Stimulated activated CD4-positive, alpha-beta T cell treated with anti-CD3 and anti-CD28 coated beads, Interleukin-12 subunit alpha, Interleukin-12 subunit beta, amount 100 ng/mL, for 48 hours (primary cell): ENCODE data around the gene PDIA3.
A peak's percentile ranks its signal among the peaks of the same experiment; 100 is the strongest.
"Not testable (repeated sequence)": the region's sequence is repeated elsewhere in the genome, so short reads cannot be mapped to it uniquely, and the experiment has no call there.

Experiments used
- DNase-seq, 3 donors: peaks; one replicate each; pipeline ENCODE4 v3.0.0-alpha.2; 2020; ENCODE audit warnings: low read depth in 2 of 3, low spot score in 1 of 3

Gene PDIA3

DNA sequence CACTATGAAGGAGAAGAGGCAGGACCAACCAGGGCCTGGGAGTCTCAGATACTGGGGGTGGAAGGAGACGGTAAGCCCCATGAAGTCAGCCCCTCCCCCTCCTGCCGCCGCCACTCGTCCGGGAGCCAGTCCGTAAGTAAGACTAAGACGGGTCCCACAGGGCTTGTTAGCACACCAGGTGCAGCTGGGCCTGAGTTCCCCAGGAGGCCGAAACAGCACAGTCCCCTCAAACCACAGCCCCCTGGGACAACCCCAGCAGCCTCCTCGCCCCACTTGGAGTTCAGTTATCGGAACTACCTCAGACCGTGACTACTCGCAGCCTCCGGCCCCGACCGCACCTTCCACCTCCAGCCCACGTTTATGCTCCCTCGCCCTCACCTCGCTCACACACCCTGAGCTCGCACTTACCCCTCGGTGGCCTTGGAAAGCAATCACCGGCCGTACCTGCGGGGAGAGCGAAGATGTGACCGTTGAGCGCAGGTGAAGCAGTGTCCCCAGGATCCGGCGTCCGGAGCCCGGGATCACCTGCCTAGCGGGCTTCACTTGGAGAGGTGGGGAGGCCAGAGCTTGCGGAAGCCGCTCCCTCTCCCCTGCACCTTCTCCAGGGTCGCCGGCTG is 30.0 kb downstream of the PDIA3 start:
- peak in 1 of 3 donors; percentile 12 for DNase-seq

DNA sequence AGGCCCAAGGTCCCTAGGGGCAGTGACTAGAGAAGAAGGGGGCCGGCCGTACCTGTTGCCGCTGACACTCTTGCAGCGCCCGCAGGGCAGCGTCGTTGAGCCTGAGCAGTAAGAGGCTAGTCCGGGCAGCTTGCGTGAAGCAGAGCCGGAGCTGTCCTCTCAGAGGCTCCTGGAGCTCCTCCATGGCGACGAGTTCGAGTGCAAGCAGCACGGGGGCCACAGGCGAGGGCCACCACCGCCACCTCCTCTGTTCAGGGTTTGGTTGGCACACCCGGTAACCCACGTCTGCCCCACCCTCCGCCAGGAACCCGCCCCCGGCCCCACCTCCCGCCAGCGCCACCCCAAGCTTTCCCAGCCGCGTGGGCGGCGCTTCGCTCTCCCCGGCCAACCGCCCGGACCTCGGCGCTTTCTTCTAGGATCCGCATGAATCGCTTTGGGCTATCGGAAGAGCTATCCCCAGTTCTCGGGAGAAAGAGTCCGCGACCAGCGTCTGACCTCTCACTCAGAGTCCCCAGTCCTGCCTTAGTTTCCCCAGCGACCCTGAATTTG is 30.6 kb downstream of the PDIA3 start, which contains the start of gene ELL3:
Gene ELL3 (minus strand): TSS at position 249 of the 549 bp plus-strand sequence. CDS start 65 bp downstream, at position 184.
- peak; percentile 56 to 73 (median 60) for DNase-seq

DNA sequence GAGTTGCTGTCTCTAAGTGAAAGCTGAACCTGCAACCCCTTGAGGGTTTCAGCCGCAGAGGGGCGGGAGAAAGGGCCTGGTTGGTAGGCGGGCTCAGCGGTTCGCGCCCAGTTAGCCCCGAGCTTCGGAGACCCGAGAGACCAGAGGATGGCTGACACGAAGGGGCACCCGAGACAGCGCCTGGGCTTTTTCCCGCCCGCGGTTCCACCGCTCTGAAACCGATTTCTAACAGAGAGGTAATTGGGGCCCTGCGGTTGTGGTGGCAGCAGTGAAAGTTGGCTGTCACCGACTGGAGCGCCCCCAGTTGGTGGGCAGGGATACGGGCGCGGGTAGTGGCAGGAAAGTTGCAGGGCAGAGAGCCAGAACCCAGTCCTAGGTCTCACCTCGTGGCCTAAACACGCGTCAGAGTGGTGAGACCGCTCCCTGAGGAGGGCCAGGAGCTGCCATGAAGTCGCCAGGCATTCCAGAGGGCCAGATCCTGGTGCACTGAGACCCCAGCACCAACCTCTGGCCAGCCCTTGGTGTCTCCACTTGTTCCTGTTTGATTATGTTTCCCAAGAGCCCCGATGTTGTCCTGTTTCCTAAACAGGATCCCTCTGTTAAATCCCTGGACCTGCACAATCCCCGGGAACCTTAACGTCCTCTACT is 31.2 kb downstream of the PDIA3 start:
- peak; percentile 86 to 90 (median 86) for DNase-seq

DNA sequence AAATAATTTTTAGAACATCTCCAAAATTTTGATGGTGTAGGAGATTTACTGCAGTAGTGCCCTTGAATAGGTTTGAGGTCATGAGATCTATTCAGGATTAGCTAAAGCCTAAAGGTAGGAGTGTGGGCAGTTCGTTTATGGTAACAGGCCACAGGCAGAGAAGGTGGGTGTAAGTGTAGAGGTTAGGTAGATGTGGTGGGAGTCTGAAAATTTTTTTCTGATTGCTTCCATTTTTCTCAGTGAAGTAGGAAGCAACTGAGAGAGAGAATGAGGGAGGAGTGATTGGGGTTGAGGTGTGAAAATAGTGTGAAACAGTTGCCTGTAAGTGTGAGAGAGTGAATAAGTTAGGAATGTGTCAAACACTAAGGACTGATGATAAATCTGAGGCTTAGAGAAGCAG is 32.8 kb downstream of the PDIA3 start:
- no peak for DNase-seq

DNA sequence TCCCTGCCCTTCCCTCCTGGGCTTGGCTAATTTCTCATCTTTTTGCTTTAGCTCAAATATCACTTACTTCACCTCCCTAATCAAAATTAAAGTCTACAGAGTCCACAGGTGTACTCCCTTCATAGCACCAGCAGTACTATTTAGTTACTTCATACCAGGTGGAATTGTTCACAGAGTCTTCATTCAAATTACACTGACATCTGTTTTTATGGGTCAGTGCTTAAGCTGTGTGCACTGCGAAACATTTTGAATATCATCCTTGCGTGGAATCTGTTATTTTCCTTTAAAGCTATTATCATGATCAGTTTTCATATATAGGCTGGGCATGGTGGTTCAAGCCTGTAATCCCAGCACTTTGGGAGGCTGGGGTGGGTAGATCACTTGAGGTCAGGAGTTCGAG is 43.2 kb downstream of the PDIA3 start:
- no peak for DNase-seq

DNA sequence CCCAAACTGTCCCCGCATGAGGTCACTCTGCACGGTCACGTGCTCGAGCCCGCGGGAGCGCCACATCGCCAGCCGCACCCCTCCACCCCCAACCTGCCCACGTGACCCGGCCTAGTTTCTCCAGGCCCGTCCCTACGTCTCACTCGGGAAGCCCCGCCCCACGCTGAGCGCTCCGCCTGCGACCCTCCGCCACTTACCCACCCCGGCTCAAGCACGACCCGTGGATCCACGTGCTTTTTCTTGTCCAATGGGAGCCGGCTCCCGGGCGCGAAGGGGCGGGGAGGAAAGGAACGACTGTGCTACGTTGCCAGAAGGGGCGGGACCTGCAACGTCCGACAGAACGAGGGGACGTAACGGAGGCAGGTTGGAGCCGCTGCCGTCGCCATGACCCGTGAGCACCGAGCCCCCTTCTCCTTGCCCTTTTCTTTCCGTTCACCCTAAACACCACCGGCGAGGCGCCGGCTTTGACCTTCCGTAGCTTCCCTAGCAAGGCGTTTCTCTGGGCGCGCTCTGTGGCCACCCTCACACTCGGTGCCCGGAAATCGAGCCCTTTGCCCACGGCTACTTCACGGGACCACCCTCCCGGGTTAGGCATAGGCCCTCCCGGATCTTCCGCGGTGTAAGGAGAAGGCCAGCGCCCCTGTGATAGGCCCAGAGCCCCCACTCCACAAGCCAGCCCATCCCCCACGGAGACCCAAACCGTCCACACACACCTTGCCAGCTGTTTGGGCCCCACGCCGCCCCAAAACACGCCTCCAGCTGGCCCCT is 45.9 kb downstream of the PDIA3 start, which contains the start of gene SERF2:
Gene SERF2 (plus strand): TSS at position 328 of the 768 bp plus-strand sequence. CDS start 57 bp downstream, at position 385.
- peak; percentile 100 for DNase-seq

DNA sequence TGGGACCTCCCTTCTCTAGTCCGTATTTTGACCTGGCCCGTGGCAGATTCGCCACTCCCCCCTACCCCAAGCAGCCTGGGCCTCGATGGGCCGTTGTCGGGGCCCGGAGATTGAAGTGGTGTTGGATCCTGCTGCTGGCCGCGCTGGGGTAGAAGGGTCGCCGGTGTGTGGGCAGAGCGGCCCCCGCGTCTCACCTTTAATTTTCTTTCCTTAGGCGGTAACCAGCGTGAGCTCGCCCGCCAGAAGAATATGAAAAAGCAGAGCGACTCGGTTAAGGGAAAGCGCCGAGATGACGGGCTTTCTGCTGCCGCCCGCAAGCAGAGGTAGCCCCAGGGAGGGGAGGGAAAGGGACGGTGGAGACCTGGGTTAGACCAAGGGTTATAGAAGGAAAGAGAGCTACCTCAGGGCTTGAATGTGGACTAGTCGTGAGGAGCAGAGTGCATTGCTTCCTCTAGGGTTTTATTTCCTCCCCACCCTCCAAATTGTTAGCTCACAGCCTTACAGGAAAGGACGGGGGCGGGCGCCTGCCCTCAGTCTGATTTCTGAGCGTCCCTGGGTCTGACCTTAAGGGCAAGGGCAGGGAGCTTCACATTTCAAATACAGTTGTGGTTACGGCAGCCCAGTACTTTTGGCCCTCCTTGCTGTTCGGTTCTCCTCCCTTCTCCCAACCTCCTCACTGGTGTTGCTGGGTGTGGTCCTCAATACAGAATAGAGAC is 46.7 kb downstream of the PDIA3 start:
- peak in 1 of 3 donors; percentile 12 for DNase-seq

DNA sequence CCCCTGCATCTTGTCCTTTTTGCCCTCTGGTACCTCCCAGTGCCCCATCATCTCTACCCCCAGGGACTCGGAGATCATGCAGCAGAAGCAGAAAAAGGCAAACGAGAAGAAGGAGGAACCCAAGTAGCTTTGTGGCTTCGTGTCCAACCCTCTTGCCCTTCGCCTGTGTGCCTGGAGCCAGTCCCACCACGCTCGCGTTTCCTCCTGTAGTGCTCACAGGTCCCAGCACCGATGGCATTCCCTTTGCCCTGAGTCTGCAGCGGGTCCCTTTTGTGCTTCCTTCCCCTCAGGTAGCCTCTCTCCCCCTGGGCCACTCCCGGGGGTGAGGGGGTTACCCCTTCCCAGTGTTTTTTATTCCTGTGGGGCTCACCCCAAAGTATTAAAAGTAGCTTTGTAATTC is 47.4 kb downstream of the PDIA3 start:
- no peak for DNase-seq

DNA sequence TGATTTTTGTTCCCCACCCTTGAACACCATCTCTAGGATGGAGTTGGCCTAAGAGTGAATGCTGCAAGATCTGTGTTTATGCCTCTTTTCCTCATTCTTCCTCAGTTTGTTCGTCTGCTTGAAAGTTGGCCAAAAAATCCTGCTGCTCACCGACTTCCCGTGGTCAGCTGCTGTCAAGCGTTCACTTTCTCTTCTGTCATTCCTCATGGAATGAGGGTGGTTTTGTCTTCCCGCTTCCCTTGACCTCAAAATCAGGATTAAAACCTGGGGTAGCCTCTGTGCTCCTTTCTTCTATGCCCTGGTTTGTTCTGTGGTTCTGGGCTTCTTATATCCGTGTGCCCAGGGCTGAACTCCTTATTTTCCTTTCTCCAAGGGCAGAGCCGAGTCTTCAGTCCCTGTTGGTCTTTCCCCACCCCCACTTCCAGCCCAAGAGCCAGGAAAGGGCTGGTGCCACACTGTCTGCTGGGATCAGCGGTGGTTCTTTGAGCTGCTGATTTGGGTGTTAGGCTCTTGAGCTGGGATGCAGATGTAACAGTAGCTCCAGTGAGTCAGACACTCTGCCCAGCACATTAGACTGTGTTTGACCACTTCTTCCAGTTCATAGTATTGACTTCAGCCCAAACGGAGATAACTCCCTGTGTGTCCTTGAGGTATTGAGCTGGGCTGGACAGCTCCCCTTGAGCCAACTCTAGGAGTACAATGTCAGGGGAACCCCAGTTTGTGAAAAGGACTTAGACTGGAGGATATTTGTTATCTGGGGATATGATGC is 48.2 kb downstream of the PDIA3 start:
- no peak for DNase-seq

DNA sequence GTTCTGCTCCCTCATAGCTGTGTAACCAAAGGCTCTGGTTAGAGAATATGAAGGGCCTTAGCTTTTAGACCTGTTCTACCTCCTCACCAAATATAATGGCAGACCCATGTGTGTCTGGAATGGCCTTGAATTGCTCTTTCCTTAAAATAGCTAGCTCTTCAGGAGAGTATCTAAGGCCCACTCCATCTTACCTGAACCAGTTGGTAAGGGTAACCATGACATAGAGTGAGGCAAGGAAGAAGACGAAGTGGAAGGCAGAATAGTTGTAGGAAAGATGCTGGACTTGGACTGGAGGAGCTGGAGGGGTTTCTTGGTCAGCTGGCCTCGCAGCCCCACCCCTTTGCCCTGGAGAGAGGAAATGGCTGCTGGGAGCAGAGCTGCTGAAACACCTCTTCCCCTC is 49.0 kb downstream of the PDIA3 start:
- DNase-seq = no peak

DNA sequence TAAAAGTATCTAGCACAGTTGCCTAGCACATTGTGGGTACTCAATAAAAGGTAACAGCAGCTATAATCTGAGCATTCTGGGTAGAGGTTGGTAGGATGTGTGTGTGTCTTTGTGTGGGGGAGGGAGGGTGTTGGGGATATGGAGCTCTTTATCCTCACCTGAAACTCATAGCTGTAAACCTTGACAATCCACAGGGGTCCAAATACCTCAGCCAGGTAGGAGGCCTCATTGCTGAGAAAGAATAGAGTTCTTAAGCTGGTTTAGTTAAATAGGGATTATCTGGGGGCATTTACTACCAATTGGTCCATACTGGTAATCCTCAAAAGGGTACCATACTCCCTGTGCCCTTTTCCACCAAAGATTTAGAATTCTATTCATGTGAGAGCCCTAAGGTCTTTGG is 49.8 kb downstream of the PDIA3 start:
- DNase-seq = no peak

DNA sequence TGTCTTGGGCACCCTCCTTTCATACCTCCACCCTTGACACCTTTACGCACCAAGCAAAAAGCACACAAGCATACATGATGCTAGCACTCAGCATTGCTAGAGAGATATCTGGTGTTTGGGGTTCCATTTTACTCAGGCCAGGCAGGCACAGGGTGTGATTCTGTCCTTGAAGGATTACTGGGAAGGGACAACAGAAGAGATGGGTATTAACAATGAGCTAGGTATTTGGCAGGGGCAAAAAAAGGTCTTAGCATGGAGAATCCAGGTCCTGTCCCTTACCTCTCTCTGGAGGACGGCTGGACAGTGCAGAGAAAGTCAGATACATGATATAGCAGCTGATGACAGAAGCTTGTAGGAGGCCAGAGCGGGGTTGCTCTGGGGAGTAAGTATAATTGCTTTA is 50.3 kb downstream of the PDIA3 start:
- DNase-seq = no peak

DNA sequence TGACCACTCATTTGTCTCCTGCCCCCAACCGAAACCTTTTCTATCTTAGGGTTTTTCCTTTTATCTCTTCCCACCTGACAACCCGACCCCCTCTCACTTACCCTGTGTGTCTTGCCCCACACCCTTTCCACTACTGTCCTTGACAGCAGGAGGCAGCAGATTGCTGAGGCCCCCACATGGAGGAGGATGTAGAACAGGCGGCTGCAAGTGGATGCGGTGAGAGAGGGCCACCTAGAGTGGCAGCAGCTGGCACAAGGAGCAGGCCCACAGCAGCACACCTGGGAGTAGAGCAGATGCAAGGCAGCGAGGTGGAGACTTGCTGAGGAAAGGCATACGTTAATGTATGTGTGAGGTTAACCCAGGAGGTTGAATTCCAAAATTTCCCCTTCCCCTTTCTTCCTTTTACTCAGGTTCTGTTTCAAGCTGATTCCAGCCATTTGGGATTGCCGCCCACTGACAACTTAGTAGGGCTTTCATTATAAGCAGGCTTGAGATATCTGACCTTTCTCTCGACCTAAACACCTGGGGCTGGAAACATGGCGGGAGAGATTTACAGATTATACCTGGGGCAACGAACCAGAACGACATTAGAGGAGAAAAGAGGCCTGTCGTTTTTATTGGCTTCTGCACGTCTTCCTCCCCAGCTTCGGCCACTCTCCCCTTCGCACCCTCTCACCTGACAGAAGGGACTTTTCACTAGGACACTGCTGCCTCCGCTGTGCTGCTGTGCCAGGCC is 53.1 kb downstream of the PDIA3 start:
- no peak for DNase-seq

DNA sequence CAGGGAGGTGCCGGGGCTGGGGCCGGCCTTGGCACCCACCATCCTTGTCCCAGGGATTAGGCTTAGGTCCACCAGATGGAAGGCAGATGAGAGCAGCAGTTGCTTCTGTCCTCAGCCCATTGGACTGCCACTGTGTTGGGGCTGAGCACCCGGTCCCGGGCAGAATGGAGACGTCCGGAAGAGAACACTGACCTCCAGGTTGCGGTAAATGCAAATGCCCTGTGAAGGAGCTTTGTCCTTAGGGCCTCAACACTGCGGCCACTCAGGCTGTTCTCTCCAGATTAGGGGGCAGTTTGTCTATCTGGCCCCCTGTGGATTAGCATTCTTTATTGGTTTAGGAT is 53.7 kb downstream of the PDIA3 start, which contains the start of gene SERINC4:
Gene SERINC4 (minus strand): TSS at position 276 of the 341 bp plus-strand sequence. CDS start 234 bp downstream, at position 42.
- no peak for DNase-seq

DNA sequence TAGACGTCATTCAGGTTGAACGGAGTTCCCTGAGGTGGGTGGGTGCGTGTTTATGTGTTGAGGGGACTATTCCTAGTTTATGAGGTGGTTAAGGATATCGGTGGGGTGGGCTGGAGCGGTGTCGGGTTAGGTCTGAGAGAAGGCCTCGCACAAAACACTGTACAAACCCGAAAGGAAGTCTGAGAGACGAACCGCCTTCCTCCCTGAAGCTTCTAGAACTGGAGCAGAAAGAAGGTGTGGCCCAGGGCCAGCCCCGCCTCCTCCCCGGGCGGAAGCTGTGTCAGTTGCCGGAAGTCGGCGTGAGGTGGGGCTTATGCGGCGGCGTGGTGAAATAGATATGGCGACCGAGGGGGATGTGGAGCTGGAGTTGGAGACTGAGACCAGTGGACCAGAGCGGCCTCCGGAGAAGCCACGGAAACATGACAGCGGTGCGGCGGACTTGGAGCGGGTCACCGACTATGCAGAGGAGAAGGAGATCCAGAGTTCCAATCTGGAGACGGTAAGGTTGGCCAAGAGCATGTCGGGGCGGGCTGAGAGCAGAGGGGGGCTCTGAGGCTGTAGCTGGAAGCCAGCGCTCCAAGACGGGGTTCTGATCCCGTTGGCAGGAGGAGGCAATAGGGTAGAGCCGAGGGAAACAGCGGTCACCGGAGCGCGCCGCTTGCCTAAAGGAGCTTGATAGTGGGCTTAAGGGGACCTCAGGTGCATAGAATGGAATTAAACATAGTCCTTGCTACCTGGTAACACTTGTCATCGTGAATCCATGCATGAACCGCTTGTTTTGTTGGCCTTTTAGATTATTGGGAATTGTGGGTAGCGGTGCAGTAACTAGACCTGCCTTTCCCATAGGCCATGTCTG is 54.3 kb downstream of the PDIA3 start, which contains the start of gene HYPK:
Gene HYPK (plus strand): TSS at position 314 of the 856 bp plus-strand sequence. CDS start 24 bp downstream, at position 338.
- peak; percentile 75 to 88 (median 86) for DNase-seq

DNA sequence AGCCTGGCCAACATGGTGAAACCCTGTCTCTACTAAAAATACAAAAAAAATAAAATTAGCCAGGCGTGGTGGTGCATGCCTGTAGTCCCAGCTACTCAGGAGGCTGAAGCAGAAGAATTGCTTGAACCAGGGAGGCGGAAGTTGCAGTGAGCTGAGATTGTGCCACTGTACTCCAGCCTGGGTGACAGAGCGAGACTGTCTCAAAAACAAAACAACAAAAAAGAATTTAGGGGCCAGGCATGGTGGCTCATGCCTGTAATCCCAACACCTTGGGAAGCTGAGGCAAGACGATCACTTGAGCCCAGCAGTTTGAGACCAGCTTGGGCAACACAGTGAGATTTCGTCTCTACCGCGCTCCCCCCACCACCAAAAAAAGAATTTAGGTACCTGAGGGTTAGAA is 56.4 kb downstream of the PDIA3 start:
- not testable (repeated sequence) for DNase-seq

DNA sequence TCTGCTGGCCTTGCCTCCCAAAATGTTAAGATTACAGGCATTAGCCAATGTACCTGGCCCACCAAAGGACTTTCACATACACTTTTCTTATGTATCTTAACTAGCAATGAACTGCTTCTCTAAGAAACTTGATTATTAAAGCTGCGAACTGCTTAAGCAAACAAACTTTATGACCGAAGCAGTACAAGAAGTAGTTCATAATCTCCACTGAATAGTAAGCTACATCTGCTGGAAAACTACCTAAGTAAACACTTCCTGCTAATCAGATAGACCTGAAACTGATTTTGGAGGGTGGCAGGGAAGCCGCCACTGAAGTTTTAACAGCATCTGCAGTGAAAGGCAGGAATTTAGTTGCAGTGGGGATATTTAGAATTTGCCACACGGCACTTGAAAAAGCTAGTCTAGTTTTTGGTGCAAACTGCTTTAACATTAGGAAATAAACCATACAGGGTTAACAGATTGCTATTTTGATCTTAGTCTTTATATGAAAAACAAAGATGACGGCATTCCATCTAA is 62.3 kb downstream of the PDIA3 start:
- DNase-seq = no peak

DNA sequence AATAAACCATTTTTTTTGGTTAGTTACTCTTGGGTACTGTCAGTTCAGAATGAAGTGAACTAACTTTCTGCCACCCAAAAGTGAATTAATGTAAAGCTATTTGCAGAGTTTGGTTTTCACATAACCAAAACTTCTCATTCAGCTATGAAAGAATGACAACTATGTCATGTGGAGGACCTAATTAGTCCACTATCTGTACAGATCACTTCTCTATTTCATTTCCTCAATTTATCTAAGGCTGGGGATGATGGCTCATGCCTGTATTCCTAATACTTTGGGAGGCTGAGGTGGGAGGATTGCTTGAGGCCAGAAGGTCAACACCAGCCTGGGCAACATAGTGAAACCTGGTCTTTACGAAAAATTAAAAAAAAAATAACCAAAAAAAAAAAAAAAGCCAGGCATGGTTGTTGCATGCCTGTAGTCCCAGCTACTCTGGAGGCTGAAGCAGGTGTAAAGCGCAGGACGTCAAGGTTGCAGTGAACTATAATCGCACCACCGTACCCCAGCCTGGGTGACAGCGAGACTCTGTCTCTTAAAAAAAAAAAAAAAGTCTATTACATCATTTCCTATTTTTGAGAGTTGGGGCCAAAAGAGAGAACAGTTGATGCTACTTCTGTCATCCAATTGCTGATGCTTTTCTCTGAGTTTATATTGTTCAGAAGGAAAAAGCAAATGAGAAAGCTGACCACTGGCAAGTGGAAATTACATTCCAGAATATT is 62.9 kb downstream of the PDIA3 start:
- DNase-seq = no peak
